Keratinocyte (primary cell): ENCODE measurements around the gene LRIG2. TPM values are rescaled to one million over a fixed set of nuclear protein-coding genes. Genes with fewer than 3 reads are reported as not detected.
"Not testable (repeated sequence)": the region's sequence is repeated elsewhere in the genome, so short reads cannot be mapped to it uniquely, and the experiment has no call there.

Experiments used
- DNase-seq: peaks from one replicate; pipeline ENCODE4 v3.0.0-alpha.2; 2011; ENCODE audit warnings: low read depth, missing footprints, low spot score
- FAIRE-seq: peaks from 2 replicates; lab custom pipeline; 2011; peaks lifted over from hg19 to GRCh38; lab: Jason Lieb, UNC
- H2AFZ ChIP-seq: 2 replicates; pipeline ENCODE4 v1.6.0; 2012; ENCODE audit warnings: low read length, control low read depth, inconsistent platforms; ENCODE audit not compliant: control insufficient read depth
- H3K27ac ChIP-seq: 2 replicates; pipeline ENCODE4 v1.5.1; 2011; ENCODE audit warnings: low read length; ENCODE audit not compliant: control insufficient read depth, insufficient read depth
- H3K27me3 ChIP-seq: 3 replicates; pipeline ENCODE4 v1.6.0; 2011; ENCODE audit warnings: low read length; ENCODE audit not compliant: control insufficient read depth, insufficient read depth; ENCODE audit errors: extremely low read depth
- H3K36me3 ChIP-seq, 2 experiments: 2 replicates in 1 of 2; 3 replicates in 1 of 2; pipeline ENCODE4 v1.5.1; 2011; ENCODE audit warnings: low read length in 2 of 2, mild to moderate bottlenecking in 1 of 2; ENCODE audit not compliant: control insufficient read depth in 2 of 2, insufficient read depth in 2 of 2; ENCODE audit errors: extremely low read depth in 1 of 2
- H3K4me1 ChIP-seq: 3 replicates; pipeline ENCODE4 v1.5.1; 2011; ENCODE audit warnings: low read length; ENCODE audit not compliant: control insufficient read depth, insufficient read depth; ENCODE audit errors: extremely low read depth
- H3K4me2 ChIP-seq: 3 replicates; pipeline ENCODE4 v1.6.0; 2011; ENCODE audit warnings: low read depth, low read length; ENCODE audit not compliant: control insufficient read depth, insufficient read depth; ENCODE audit errors: extremely low read depth
- H3K4me3 ChIP-seq, 3 experiments: fragments of 200-600 bp in 1 of 3; sonication (generic) in 1 of 3; 2 replicates in 2 of 3; 3 replicates in 1 of 3; pipeline ENCODE4 v1.5.1; 2011 to 2016; ENCODE audit warnings: low read length in 3 of 3, mild to moderate bottlenecking in 3 of 3, control low read depth in 2 of 3, inconsistent platforms in 1 of 3, low read depth in 1 of 3, mixed read lengths in 1 of 3, mixed run types in 1 of 3, moderate library complexity in 1 of 3; ENCODE audit not compliant: control insufficient read depth in 2 of 3, insufficient read depth in 2 of 3; ENCODE audit errors: extremely low read depth in 1 of 3
- H3K79me2 ChIP-seq: 2 replicates; pipeline ENCODE4 v1.6.0; 2012; ENCODE audit warnings: low read length; ENCODE audit not compliant: control insufficient read depth, insufficient read depth
- H3K9ac ChIP-seq: 3 replicates; pipeline ENCODE4 v1.6.0; 2011; ENCODE audit warnings: low read length; ENCODE audit not compliant: control insufficient read depth, insufficient read depth; ENCODE audit errors: extremely low read depth
- H3K9me1 ChIP-seq: 3 replicates; pipeline ENCODE4 v1.6.0; 2011; ENCODE audit warnings: low read length; ENCODE audit not compliant: control insufficient read depth, insufficient read depth; ENCODE audit errors: extremely low read depth
- H3K9me3 ChIP-seq: 2 replicates; pipeline ENCODE4 v1.5.1; 2012; ENCODE audit warnings: low read depth, low read length; ENCODE audit not compliant: control insufficient read depth
- H4K20me1 ChIP-seq: 3 replicates; pipeline ENCODE4 v1.6.0; 2011; ENCODE audit warnings: low read length; ENCODE audit not compliant: control insufficient read depth, insufficient read depth; ENCODE audit errors: extremely low read depth
- EZH2 ChIP-seq: IDR thresholded peaks from one replicate; pipeline ENCODE4 v1.6.1; 2012; ENCODE audit warnings: inconsistent platforms, mild to moderate bottlenecking, low read length, moderate library complexity
- dilution Hi-C: fragments of 300-500 bp; cut with MboI; formaldehyde crosslinking; loops from one replicate; pipeline ENCODE4 v1.7.0; 2020; ENCODE audit warnings: low sequenced_read_pairs; ENCODE audit not compliant: extremely low pct_ligation_motif_present
- polyA plus RNA-seq, 5 experiments: library from polyadenylated mRNA; depleted of rRNA in 3 of 5; stranded (reverse) in 3 of 5; stranded (forward) in 1 of 5; unstranded in 1 of 5; fragments of >200 nt; gene quantifications; 1 replicate in 1 of 5; 2 replicates in 3 of 5; 3 replicates in 1 of 5; pipeline versions ENCODE4 v1.2.1 to v1.2.3, GENCODE V29; 2011 to 2012; ENCODE audit warnings: missing spikeins in 2 of 5, low read depth in 1 of 5, low replicate concordance in 1 of 5
- TF ChIP-seq, protein P1 (sequence below), 3 experiments: IDR thresholded peaks in 1 of 3; conservative IDR thresholded peaks in 1 of 3; optimal IDR thresholded peaks in 1 of 3; 2 replicates in 2 of 3; 3 replicates in 1 of 3; pipeline versions ENCODE3 to v1.5.1; 2011; ENCODE audit warnings: low read length in 3 of 3, mild to moderate bottlenecking in 3 of 3, moderate library complexity in 2 of 3, control low read depth in 1 of 3, inconsistent platforms in 1 of 3; ENCODE audit not compliant: insufficient read depth in 2 of 3; ENCODE audit errors: extremely low read depth in 1 of 3

The LRIG2 gene
- polyA plus RNA-seq, 1 donor (not counting 4 experiments of a cell fraction or from before 2014, with no cell fraction given), result 12.5 TPM

DNA sequence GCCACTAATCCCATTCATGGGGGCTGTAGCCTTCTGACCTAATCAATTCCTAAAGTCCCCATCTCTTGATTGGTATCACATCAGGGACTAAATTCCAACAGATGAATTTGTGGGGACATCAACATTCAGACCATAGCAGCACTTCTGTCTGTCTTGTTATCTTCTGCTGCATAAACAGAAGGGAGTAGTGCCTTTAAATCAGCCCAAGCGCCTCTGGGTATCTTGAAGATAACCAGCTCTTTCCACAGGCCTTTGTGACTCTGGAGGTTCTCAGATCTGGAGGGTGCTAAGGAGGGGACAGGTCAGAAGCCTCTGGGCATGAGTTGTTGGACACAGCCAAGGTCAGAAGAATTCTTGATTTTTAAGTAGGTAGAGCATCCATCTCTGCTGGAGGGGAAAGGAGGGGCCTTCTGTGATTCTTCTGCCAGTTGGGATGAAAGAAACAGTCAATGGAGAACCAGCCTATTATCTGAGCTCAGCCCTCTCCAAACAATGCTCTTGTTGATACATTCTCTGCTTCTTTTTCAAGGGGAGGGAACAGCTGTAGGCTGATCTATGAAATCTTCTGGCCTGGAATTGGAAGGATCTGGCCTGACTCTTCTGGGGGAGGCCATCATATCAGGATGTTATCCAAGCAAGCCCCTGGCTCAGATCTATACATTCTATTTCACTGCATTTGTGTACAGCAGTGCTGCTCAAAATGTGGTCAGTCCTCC, 31.3 kb upstream of the LRIG2 start:
- Histone ChIP-seq H3K27me3 (no peaks in the 10 kb centered on the region), H3K4me3 (peak overlapping the region in 1 of 3 experiments; percentile 4), H3K9me1 (no peaks in the 10 kb centered on the region), H3K4me1 (peaks cover 27% of the 10 kb centered on the region), H3K9me3 (no peaks in the 10 kb centered on the region), H3K36me3 (no peaks in the 10 kb centered on the region), H3K27ac (peak overlapping the region; percentile 57), H4K20me1 (no peaks in the 10 kb centered on the region), H3K9ac (no peak overlapping the region), H2AFZ (peak overlapping the region; percentile 23), H3K4me2 (peak overlapping the region; percentile 58), H3K79me2 (no peaks in the 10 kb centered on the region)
- TF ChIP-seq, protein P1, sequence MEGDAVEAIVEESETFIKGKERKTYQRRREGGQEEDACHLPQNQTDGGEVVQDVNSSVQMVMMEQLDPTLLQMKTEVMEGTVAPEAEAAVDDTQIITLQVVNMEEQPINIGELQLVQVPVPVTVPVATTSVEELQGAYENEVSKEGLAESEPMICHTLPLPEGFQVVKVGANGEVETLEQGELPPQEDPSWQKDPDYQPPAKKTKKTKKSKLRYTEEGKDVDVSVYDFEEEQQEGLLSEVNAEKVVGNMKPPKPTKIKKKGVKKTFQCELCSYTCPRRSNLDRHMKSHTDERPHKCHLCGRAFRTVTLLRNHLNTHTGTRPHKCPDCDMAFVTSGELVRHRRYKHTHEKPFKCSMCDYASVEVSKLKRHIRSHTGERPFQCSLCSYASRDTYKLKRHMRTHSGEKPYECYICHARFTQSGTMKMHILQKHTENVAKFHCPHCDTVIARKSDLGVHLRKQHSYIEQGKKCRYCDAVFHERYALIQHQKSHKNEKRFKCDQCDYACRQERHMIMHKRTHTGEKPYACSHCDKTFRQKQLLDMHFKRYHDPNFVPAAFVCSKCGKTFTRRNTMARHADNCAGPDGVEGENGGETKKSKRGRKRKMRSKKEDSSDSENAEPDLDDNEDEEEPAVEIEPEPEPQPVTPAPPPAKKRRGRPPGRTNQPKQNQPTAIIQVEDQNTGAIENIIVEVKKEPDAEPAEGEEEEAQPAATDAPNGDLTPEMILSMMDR (optimal IDR thresholded peaks at IDR 0.05 in 1 of 3, IDR thresholded peaks at IDR 0.05 in 1 of 3, conservative IDR thresholded peaks at IDR 0.05 in 1 of 3; ENCODE audit: extremely low read depth in 1 of 3, insufficient read depth in 2 of 3, low read length in 3 of 3), result no peak
- TF ChIP-seq EZH2, result no peak
- FAIRE-seq, result no peak
- dilution Hi-C loops, result no loop called here
- no peak for DNase-seq

- TF ChIP-seq, protein P1 (optimal IDR thresholded peaks at IDR 0.05 in 1 of 3, IDR thresholded peaks at IDR 0.05 in 1 of 3, conservative IDR thresholded peaks at IDR 0.05 in 1 of 3; ENCODE audit: extremely low read depth in 1 of 3, insufficient read depth in 2 of 3, low read length in 3 of 3), result peak; percentile 46 to 82 (median 46)
- no peak for TF ChIP-seq EZH2
- peak overlapping the region; percentile 35 for H2AFZ ChIP-seq
- H3K27me3 ChIP-seq, result no peaks in the 10 kb centered on the region
- dilution Hi-C loops, result no loop called here
- no peaks in the 10 kb centered on the region for H3K79me2 ChIP-seq
- H3K4me2 ChIP-seq, result peak overlapping the region; percentile 58
- peaks cover 26% of the 10 kb centered on the region for H3K4me1 ChIP-seq
- peak overlapping the region; percentile 39 for H3K9ac ChIP-seq
- no peaks in the 10 kb centered on the region for H4K20me1 ChIP-seq
- DNase-seq (no peak), FAIRE-seq (peak; percentile 85)
- no peaks in the 10 kb centered on the region for H3K36me3 ChIP-seq
- H3K9me1 ChIP-seq, result no peaks in the 10 kb centered on the region
- H3K4me3 ChIP-seq, result peak overlapping the region in 2 of 3 experiments; percentile 3 to 17
- H3K27ac ChIP-seq, result peak overlapping the region; percentile 57
- no peaks in the 10 kb centered on the region for H3K9me3 ChIP-seq
These were observed 30.5 kb upstream of the LRIG2 start for GRCh38 chr1:113042285-113043143.

DNA sequence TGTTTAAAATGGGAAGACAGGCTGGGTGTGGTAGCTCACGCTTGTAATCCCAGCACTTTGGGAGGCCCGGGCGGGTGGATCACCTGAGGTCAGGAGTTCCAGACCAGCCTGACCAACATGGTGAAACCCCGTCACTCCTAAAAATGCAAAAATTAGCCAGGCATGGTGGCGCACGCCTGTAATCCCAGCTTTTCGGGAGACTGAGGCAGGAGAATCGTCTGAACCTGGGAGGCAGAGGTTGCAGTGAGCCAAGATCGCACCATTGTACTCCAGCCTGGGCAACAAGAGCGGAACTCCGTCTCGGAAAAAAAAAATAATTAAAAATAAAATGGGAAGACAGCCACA, 29.9 kb upstream of the LRIG2 start:
- dilution Hi-C loops, H4K20me1 ChIP-seq, H3K9me1 ChIP-seq, DNase-seq, H3K36me3 ChIP-seq, H3K27me3 ChIP-seq, H3K4me3 ChIP-seq, H3K79me2 ChIP-seq, FAIRE-seq, H3K9me3 ChIP-seq: not testable (repeated sequence)
- Histone ChIP-seq H3K9ac (peak overlapping the region; percentile 39), H3K4me2 (peak overlapping the region; percentile 58), H3K4me1 (peaks cover 26% of the 10 kb centered on the region), H2AFZ (peak overlapping the region; percentile 35), H3K27ac (peak overlapping the region; percentile 57)
